ENCODE results near the gene WNK2. TPM values are rescaled to one million over a fixed set of nuclear protein-coding genes. Genes with fewer than 3 reads are reported as not detected.

Gene WNK2
- total and polyA plus RNA-seq, 2 of the 4 experiments (the other 2 are of a cell fraction) = not detected

GRCh38 chr9:93190656-93191353 lies 6.9 kb downstream of the WNK2 start:
- WGBS, 2 experiments (ENCODE audit: extremely low coverage in 2 of 2, insufficient read length in 1 of 2) = 53% methylated on average over 2 of the region's 17 CpGs; no CpG with 5 or more reads in 1 of the 2 experiments
- ChIA-PET CTCF (no interaction called here), POLR2A (ENCODE audit: unreplicated experiment) (no interaction called here)
- no peak for DNase-seq
- Histone ChIP-seq H3K27ac (ENCODE audit: insufficient read depth, low read length) (no peak overlapping the region), H2BK120ac (ENCODE audit: low read depth, low read length) (no peak overlapping the region), H4K8ac (ENCODE audit: low read depth in 2 of 2, low read length in 2 of 2) (no peak overlapping the region), H3K9ac (ENCODE audit: low read depth, low read length) (no peak overlapping the region), H2AK5ac (ENCODE audit: low read depth, low read length) (no peak overlapping the region), H3K4ac (ENCODE audit: low read depth, low read length) (no peak overlapping the region), H4K91ac (ENCODE audit: insufficient read depth, low read depth, low read length) (no peak overlapping the region), H3K36me3 (ENCODE audit: control insufficient read depth, insufficient read depth, low read length) (no peaks in the 10 kb centered on the region), H3K4me2 (ENCODE audit: low read depth, low read length) (no peak overlapping the region), H3K9me3 (ENCODE audit: control insufficient read depth, insufficient read depth, low read length) (no peaks in the 10 kb centered on the region), H2AFZ (replicated peaks; ENCODE audit: low read length, poor library complexity) (no peak overlapping the region), H2BK15ac (ENCODE audit: low read depth, low read length) (no peak overlapping the region), H2AK9ac (replicated peaks; ENCODE audit: low read depth, low read length, poor library complexity) (no peak overlapping the region), H3K79me1 (ENCODE audit: low read depth in 1 of 2, low read length in 2 of 2) (no peaks in the 10 kb centered on the region), H3K56ac (ENCODE audit: extremely low read depth, insufficient read depth, low read length) (no peak overlapping the region), H3K27me3 (ENCODE audit: control insufficient read depth, insufficient read depth, low read length) (peaks cover 34% of the 10 kb centered on the region), H3K4me1 (ENCODE audit: control insufficient read depth, insufficient read depth, low read length) (no peaks in the 10 kb centered on the region), H3K18ac (ENCODE audit: low read depth, low read length) (no peak overlapping the region), H2BK20ac (ENCODE audit: low read depth, low read length) (no peak overlapping the region), H4K5ac (ENCODE audit: low read depth, low read length) (no peak overlapping the region), H4K20me1 (ENCODE audit: insufficient read depth, low read length) (no peaks in the 10 kb centered on the region), H3K14ac (replicated peaks; ENCODE audit: low read depth, low read length) (no peak overlapping the region), H2BK5ac (ENCODE audit: low read depth, low read length, poor library complexity, severe bottlenecking) (no peak overlapping the region), H3K9me1 (ENCODE audit: insufficient read depth, low read length) (no peaks in the 10 kb centered on the region), H3K4me3 (ENCODE audit: insufficient read depth, low read depth, low read length) (no peak overlapping the region), H3K23ac (ENCODE audit: low read depth, low read length) (no peak overlapping the region)
- no TSS peak for BruUV-seq (replicated peaks)
- dilution Hi-C loops (cut with HindIII; ENCODE audit: low sequenced_read_pairs, unreplicated experiment) = no loop called here
- no peak for ATAC-seq (ENCODE audit: low read depth)
- intact Hi-C loops (cut with micrococcal nuclease) = no loop called here
- in situ Hi-C loops (cut with MboI; ENCODE audit: low sequenced_read_pairs) = no loop called here
- TF ChIP-seq MAZ (IDR thresholded peaks at IDR 0.05; ENCODE audit: borderline replicate concordance, low read depth, low read length) = no peak
- no peak for TF ChIP-seq USF2 (IDR thresholded peaks at IDR 0.05; ENCODE audit: low read depth, low read length)
- no peak for TF ChIP-seq BHLHE40 (IDR thresholded peaks at IDR 0.05; ENCODE audit: low read depth, low read length)
- no peak for TF ChIP-seq CTCF (conservative IDR thresholded peaks at IDR 0.05; ENCODE audit: low read depth, low read length)
- TF ChIP-seq RAD21 (IDR thresholded peaks at IDR 0.05; ENCODE audit: low read length) = no peak
- TF ChIP-seq CHD1 (IDR thresholded peaks at IDR 0.05; ENCODE audit: low read depth, low read length) = no peak
- no peak for TF ChIP-seq POLR2A (IDR thresholded peaks at IDR 0.05; ENCODE audit: low read depth, low read length)
- TF ChIP-seq NFE2L2 (IDR thresholded peaks at IDR 0.05; ENCODE audit: low read depth, low read length) = no peak
- no peak for TF ChIP-seq RFX5 (IDR thresholded peaks at IDR 0.05; ENCODE audit: low read depth, low read length)
- TF ChIP-seq SMC3 (IDR thresholded peaks at IDR 0.05; ENCODE audit: low read depth, low read length) = no peak
- no peak for TF ChIP-seq CEBPB (IDR thresholded peaks at IDR 0.05; ENCODE audit: low read depth, low read length)
- TF ChIP-seq MAFK (IDR thresholded peaks at IDR 0.05; ENCODE audit: low read depth, low read length) = no peak
- no peak for TF ChIP-seq MXI1 (IDR thresholded peaks at IDR 0.05; ENCODE audit: borderline replicate concordance, low read depth, low read length)
- no peak for TF ChIP-seq RCOR1 (IDR thresholded peaks at IDR 0.05; ENCODE audit: insufficient replicate concordance, low read length)
- no peak for TF ChIP-seq ELK1 (IDR thresholded peaks at IDR 0.05; ENCODE audit: borderline replicate concordance, low read depth, low read length)
- no peak for TF ChIP-seq FOS (IDR thresholded peaks at IDR 0.05; ENCODE audit: low read depth, low read length)

Measured in IMR-90 (cell line).